Measurements from ENCODE around the gene MEI4.

DNA sequence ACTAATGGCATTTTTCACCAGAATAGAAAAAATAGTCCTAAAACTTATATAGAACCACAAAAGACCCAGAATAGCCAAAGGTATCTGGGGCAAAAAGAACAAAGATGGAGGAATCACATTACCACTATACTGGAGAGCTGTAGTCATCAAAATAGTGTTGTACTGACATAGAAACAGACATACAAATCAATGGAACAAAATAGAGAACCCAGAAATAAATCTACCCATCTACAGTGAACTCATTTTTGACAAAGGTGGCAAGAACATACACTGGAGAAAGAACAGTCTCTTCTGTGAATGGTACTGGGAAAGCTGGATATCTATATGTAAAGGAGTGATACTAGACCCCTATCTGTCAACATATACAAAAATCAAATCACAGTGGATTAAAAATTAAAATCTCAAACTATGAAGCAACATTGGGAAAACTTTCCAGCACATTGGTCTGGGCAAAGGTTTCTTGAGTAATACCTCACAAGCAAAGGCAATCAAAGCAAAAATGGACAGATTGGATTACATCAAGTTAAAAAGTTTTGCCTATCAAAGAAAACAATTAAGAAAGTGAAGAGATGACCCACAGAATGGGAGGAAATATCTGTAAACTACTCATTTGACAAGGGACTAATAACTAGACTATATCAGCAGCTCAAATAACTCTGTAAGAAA is 120.5 kb downstream of the MEI4 start:
- TF ChIP-seq, protein P1, sequence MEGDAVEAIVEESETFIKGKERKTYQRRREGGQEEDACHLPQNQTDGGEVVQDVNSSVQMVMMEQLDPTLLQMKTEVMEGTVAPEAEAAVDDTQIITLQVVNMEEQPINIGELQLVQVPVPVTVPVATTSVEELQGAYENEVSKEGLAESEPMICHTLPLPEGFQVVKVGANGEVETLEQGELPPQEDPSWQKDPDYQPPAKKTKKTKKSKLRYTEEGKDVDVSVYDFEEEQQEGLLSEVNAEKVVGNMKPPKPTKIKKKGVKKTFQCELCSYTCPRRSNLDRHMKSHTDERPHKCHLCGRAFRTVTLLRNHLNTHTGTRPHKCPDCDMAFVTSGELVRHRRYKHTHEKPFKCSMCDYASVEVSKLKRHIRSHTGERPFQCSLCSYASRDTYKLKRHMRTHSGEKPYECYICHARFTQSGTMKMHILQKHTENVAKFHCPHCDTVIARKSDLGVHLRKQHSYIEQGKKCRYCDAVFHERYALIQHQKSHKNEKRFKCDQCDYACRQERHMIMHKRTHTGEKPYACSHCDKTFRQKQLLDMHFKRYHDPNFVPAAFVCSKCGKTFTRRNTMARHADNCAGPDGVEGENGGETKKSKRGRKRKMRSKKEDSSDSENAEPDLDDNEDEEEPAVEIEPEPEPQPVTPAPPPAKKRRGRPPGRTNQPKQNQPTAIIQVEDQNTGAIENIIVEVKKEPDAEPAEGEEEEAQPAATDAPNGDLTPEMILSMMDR (IDR thresholded peaks at IDR 0.05; ENCODE audit: borderline replicate concordance, extremely low read depth, low read length, poor library complexity, severe bottlenecking), result no peak
- TF ChIP-seq EZH2 (IDR thresholded peaks at IDR 0.05; ENCODE audit: borderline replicate concordance, low read depth, low read length, severe bottlenecking), result no peak
